GM19023 (cell line): ENCODE measurements around the gene TIAM2.

ENCODE experiments used
- ATAC-seq: cut with Tn5 transposase; IDR thresholded peaks from one replicate; pipeline ENCODE4 v1.9.1; 2021; ENCODE audit warnings: mild to moderate bottlenecking, moderate library complexity; ENCODE audit not compliant: unreplicated experiment

Gene TIAM2

DNA sequence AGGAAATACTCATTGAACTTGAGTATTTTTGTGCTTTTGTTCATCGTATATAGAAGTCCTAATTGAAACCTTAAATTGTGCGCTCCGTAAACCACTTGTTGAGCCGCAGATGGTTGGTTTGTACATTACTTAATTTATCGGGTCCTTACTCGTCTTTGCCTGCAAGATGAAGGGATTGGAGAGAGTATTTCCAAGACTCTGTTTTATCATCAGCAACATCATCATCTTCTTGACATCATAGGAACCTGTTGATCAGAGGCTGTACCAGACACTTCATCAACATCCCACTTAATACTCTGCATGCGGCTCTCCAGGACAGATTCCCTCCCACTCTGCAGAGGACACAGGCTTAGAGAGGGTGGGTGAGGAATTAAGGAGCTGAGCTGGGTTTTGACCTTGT, 28.6 kb downstream of the TIAM2 start:
- ATAC-seq = no peak

GRCh38 chr6:155024391-155025027, 29.4 kb downstream of the TIAM2 start:
- no peak for ATAC-seq

DNA sequence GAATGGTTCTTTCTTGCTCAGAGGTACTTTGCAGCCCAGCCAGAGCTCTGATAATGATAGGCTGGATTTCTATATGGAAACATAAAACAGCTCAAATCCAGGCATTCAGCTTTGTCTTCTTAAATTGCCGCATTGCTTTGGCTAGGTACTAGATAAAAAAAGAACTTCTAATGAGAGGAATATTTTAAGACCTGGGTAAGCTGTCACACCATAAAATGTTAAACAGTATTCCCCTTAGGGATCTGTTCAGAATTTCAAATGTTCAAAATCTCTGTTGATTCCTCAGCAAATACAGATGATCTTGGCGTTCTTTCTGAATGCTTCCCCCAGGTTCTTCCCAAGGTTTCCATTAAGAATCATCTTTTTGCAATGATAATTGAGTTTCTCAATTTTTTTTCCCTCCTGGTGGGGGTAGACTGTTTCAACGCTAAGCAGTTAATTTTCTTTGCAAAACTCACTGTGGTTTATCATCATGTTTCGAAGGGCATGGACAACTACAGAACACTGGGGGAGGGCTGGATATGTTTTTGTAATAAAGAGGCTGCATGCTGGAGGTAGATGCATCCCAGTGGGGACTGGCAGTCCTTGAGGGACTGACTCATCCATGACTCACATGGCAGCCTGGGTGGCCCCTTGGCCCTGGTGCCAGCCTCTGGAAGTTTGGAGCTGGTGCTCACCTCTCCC, 31.0 kb downstream of the TIAM2 start:
- ATAC-seq = no peak

DNA sequence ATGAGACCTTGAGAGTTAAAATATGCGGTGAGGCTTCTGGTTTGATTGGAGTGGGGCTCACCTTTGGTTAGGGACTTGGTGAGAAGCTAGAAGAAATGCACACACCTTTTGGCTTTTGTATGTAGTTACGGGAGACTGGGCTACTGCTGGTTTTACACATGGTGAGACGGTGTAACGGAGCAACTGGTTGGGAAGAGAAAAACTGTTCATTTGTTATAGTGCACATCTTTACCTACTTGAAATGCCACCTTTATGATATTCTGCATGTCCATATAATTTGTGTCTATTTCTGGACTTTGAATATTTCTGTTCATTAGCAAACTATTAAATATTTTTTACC, 31.6 kb downstream of the TIAM2 start:
- ATAC-seq = no peak

DNA sequence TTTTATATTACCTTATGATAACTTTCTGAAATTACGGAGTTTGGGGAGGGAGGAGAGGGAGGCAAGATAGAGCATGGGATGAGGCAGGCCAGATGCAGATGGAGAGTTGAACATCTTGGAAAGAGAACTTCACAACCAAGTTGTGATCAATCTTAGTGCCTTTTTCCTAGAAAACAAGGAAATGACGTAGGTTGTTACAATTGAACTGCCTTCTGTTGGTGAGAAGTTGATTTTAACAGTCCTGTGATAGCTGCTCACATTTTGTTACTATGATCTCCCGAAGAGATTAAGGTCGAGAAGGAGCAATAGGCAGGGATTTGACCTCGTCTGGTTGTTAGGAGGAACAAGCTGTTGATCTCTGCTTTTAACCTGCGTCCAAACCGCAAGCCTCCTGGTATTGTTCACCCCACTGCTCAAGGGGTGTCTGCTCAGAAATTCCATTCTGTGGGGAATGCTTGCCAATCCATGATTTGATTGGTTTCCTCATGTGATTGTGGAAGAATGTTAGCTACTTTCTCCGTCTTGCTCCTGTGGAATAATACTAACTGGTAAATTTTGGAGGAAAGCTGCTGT, 35.1 kb downstream of the TIAM2 start:
- no peak for ATAC-seq

- no peak for ATAC-seq
Observed at GRCh38 chr6:155031091-155031490, 36.0 kb downstream of the TIAM2 start.

DNA sequence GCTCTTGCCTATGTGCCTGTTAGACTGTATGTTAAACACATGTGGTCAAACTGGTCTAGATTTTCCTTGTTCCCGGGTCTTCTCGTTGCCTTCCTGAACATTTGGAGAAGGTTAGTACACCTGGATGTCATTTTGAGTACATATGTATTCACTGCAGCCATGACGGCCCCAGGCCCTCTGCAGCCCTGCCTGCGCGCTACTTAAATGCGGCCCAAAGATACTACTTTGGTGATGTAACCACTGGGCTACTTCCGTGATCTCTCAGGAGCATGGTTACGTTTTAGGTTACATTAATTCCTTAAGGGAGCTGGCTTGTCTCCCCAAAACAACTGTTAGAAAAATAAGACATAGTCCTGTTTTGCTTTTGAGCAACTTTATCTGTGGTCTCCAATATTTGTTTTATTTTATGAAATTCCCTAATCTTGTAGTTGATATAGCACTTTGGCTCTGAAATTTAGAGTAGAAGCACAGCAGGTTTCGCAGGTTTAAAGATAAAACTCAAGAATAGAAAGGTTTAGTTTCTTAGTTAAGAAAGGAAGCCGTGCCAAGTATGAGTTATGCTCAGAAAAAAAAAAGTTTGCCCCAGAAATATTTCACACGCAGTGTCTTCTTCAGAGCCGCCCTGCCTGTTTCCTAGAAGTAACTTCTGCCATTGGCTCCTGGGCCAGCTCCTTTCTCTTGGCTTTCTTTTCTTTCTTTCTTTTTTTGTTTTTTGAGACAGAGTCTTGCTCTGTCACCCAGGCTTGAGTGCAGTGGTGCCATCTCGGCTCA, 38.1 kb downstream of the TIAM2 start:
- ATAC-seq = no peak

DNA sequence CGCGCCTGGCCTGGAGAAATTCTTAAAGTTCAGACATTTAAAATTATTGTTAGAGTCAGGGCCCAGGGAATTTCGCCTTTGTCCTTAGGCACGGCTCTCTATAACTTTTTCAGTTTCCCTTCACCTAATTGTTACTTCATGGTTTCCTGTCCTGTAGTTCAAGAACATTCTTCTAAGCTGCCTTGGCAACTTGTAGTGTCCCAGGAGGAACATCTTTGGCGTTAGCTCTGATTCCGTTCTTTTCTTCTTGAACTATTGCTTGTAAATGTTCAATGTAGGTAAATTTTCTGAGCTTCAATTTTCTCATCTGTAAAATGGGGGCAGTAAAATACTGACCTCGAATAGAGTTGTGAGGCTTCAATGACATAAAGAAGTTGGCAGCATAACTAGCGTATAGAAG, 41.8 kb downstream of the TIAM2 start:
- no peak for ATAC-seq

- ATAC-seq = no peak
Observed at GRCh38 chr6:155038104-155038503, 43.0 kb downstream of the TIAM2 start.

DNA sequence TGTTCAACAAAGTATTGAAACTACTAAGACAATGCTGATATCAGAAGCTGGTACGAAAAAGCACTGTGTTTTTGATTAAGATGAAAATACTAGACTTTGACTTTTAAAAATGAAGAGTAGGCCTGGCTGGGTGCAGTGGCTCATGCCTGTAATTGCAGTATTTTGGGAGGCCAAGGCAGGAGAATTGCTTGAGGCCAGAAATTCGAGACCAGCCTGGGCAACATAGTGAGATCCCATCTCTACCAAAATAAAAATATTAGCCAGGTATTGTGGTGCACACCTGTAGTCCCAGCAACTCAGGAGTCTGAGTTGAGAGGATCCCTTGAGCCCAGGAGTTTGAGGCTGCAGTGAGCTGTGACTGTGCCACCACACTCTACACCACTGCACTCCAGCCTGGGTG, 43.4 kb downstream of the TIAM2 start:
- no peak for ATAC-seq

- ATAC-seq = no peak
Observed at GRCh38 chr6:155039618-155040017, 44.5 kb downstream of the TIAM2 start.

- no peak for ATAC-seq
Observed at GRCh38 chr6:155040154-155040553, 45.0 kb downstream of the TIAM2 start.

DNA sequence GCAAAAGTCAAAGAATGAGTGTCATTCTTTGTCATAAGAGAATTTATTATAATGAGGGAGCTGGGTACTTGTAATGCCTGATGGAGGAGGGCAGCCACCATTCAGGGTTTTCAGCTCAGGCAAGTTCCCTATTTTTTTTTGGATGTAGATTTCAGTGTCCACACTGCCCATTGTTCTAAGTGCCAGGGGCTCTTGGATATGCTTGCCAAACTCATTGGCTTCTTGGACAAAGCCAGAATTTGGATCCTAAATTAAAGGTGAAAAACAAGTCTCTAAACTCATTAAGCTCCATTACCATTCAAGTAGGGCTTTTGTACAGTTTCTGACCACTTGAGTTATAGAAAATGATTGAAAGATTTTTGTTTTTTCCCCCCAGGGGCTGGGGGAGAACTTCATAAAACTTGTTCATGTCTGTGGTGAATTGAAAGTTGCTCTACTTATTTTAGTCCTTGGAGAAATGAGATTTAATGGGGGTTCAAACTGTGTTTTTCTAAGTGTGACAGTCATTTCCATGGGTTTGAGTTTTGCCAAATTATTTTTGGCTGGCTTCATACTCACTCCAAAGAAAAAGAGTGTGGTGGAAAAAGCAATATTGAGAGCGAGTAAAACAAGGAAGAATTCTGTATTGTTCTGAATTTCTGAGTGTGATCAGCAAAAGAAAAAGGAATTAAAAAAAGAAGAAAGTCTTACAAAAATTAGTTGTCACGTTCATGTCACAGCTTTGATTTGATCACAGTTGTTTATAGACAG, 46.0 kb downstream of the TIAM2 start:
- no peak for ATAC-seq

DNA sequence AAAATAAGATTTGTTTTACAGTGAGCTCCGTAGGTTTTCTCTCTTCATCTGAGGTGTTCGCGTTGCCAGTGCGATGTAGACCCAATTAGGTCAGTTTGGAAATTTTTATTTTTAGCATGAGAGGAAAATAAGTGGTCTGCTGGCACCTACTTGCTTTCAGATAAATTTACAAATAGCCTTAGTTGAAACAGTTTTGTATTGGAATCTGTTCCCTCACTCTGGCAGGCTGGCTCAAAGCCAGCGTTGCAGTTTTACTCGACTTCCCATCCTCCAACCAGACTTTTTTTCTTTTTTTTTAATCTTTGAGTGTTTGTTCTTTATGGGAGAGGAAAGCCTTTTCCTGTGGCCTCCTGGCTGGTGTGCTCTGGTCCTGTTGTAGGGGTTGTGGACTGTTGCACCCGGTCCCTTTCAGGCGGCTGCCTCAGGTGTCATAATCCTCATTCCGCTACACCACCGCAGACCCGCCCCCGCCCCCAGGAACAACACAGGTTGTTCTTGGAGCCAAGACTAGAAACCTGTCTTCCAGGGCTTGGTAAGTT, 46.7 kb downstream of the TIAM2 start:
- ATAC-seq = no peak

DNA sequence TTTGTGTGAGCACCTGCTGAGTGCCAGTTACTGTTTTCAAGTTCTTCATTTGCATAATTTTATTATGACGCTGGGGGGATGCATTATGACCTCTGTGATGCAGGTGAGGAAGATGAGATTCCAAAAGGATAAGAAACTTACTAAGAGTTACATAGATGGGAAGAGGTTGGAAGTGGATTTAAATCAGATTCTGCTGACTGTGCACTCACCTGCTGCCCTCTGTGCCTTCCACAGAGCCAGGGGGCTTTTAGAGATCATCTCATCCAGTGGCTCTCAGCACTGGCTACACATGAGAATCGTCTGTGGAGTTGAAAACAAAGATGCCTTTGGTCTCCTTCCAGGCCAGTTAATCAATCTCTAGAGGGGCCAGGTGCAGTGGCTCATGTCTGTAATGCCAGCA, 47.9 kb downstream of the TIAM2 start:
- ATAC-seq = no peak

DNA sequence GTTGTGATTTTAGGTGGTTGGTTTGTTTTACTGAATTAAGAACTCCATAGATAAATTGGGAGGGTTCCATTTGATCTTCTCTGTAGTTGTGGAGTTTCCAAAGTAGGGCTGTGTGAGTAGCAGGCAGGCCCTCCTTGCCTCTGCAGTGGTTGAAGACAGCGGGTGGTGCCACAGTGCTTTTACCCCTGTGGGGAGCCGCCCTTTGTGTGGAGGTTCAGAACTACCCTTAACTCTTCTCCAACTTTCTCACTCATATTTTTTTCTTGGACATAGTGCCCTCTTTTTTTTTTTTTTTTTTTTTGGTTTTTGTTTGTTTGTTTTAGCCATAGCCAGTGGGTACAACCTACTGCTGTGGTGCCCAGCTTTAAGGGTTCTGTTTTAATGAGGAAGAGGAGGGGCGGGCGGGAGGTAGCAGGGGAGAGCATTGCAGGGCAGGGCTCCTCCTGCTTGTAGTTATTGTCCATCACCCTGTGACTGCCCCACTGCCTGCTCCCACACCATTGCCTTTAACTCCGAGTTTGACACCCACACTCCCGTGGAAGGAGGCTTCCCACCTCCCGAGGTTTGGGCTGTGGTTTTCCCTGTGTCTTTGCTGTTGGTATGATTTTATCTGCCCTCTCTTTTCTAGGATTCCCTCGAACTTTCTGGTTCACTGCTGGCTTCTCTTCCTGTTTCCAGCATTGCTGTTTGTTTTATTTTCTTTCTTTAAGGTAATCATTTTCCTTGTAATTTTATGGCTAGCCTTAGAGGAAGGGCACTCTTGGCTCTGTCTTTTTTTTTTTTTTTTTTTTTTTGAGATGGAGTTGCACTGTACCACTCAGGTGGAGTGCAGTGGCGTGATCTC, 50.7 kb downstream of the TIAM2 start:
- ATAC-seq = no peak

GRCh38 chr6:155047523-155047922, 52.4 kb downstream of the TIAM2 start:
- no peak for ATAC-seq

DNA sequence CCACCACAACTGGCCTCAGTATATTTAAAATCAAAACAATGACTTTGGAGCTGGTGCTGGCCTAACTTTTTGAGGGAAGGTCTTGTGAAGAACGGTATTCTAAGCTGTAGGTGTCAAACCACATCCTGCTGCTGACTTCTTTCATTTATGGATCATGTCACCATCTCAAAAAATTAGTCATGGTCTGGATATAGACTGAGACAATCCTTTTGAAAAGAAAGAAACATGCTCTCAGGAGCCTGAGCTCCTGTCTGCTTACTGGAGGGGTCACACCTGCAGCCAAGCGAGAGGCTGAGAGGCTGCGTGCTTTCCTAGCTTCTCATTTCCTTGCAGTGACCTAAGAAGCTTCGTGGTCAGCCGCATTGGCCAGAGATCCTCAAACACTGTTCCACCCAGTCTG, 55.2 kb downstream of the TIAM2 start:
- ATAC-seq = peak; percentile 81

DNA sequence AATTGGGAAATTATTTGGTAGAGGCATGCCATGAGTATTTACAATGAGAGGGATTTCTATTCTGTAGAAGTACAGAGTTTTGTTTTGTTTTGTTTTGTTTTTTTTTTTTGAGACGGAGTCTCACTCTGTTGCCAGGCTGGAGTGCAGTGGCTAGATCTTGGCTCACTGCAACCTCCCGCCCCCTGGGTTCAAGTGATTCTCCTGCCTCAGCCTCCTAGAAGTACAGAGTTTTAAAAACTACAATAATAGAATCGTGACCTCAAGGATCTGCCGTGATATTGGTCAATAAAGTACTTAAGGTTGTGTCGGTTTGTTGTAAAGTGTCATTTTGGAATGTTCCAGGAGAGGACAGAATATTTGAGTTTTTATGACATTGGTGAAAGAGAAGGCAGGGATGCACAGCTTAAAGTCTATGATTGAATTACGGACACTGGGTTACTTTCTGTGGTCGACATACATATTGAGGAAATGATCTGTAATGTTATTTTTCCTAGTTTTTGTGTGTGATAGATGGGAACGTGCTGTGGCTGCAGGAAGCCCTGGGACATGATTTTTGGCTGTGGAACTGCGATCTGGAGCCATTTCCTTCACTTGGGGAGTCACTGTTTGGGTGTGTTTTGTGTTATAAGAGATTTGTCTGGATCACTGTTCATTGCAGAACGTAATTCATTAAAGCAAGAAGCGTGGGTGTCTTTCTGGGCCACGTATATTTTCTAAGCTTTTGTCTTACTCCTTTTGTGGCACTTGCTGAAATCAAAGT, 59.6 kb downstream of the TIAM2 start:
- ATAC-seq = no peak
